Thoracic aorta (tissue), 2 donors: ENCODE data around the gene TTF2. TPM values are rescaled to one million over a fixed set of nuclear protein-coding genes. Genes with fewer than 3 reads are reported as not detected.

Source experiments
- ATAC-seq: fragments of 150-250 bp; one replicate; pipeline ENCODE4 v1.8.0; 2017; ENCODE audit warnings: low read depth; ENCODE audit not compliant: insufficient number of reproducible peaks, low FRiP score
- DNase-seq: peaks from one replicate; pipeline ENCODE4 v3.0.0-alpha.2; 2020; ENCODE audit warnings: low spot score
- H3K27ac ChIP-seq, 2 donors: fragments of 200-600 bp; sonication (generic); 1 replicate in 1 of 2; 2 replicates in 1 of 2; pipeline ENCODE4 v1.5.1; 2016; ENCODE audit warnings: mild to moderate bottlenecking in 2 of 2, moderate library complexity in 2 of 2
- H3K27me3 ChIP-seq: fragments of 200-600 bp; sonication (generic); replicated peaks from 2 replicates; pipeline ENCODE4 v1.6.0; 2016; ENCODE audit warnings: mild to moderate bottlenecking; ENCODE audit not compliant: insufficient read depth
- H3K36me3 ChIP-seq: fragments of 200-600 bp; sonication (generic); one replicate; pipeline ENCODE4 v1.5.1; 2016
- H3K4me1 ChIP-seq, 2 donors: fragments of 200-600 bp; sonication (generic); 1 replicate in 1 of 2; 2 replicates in 1 of 2; pipeline versions ENCODE4 v1.5.1 to v1.6.0; 2016; ENCODE audit warnings: low read depth in 2 of 2, mild to moderate bottlenecking in 1 of 2; ENCODE audit not compliant: control insufficient read depth in 1 of 2
- H3K4me3 ChIP-seq: fragments of 200-600 bp; sonication (generic); 2 replicates; pipeline ENCODE4 v1.5.1; 2016; ENCODE audit warnings: mild to moderate bottlenecking
- H3K9me3 ChIP-seq: fragments of 200-600 bp; sonication (generic); 2 replicates; pipeline ENCODE4 v1.5.1; 2016
- CTCF ChIP-seq: fragments of 200-600 bp; sonication (generic); IDR thresholded peaks from one replicate; pipeline ENCODE4 v1.5.1; 2019; ENCODE audit warnings: antibody characterized with exemption
- total RNA-seq, 2 donors: library from RNA; depleted of rRNA; stranded (reverse); fragments of >200 nt; gene quantifications; one replicate each; pipeline versions ENCODE4 v1.1.0 to v1.2.3, GENCODE V29; 2016

Gene TTF2
- 10 to 100 TPM; 28.8 to 32.1 TPM for total RNA-seq

- no peak for TF ChIP-seq CTCF
- ATAC-seq = peak; percentile 100
- H3K27ac ChIP-seq = peak within 1 kb of the TSS; percentile 76 to 88
Measured at GRCh38 chr1:117059678-117060440, at the start of gene TTF2. TSS of gene TTF2 (plus strand) at chr1:117060326. CDS start at chr1:117060347, 21 bp downstream.

GRCh38 chr1:117011334-117011733 is 48.8 kb upstream of the TTF2 start:
- Histone ChIP-seq H3K4me1 (no peaks in the 10 kb centered on the region), H3K27ac (no peak overlapping the region), H3K4me3 (no peak overlapping the region), H3K27me3 (no peaks in the 10 kb centered on the region), H3K9me3 (no peaks in the 10 kb centered on the region), H3K36me3 (no peaks in the 10 kb centered on the region)
- no peak for TF ChIP-seq CTCF
- ATAC-seq = no peak
- DNase-seq = no peak

More at GRCh38 chr1:117059678-117060440, at the start of gene TTF2:
- no peaks in the 10 kb centered on the region for H3K36me3 ChIP-seq
- H3K4me1 ChIP-seq = peaks cover 5 to 10% of the 10 kb centered on the region in 2 donors
- no peaks in the 10 kb centered on the region for H3K27me3 ChIP-seq
- H3K4me3 ChIP-seq = peak within 1 kb of the TSS; percentile 100
- no peaks in the 10 kb centered on the region for H3K9me3 ChIP-seq
- DNase-seq = peak; percentile 85

GRCh38 chr1:117013309-117013858 is 46.7 kb upstream of the TTF2 start:
- H3K36me3 ChIP-seq = no peaks in the 10 kb centered on the region
- no peak overlapping the region for H3K4me3 ChIP-seq
- no peak for ATAC-seq
- TF ChIP-seq CTCF = no peak
- H3K27me3 ChIP-seq = no peaks in the 10 kb centered on the region
- no peaks in the 10 kb centered on the region for H3K4me1 ChIP-seq
- H3K27ac ChIP-seq = no peak overlapping the region
- DNase-seq = no peak
- no peaks in the 10 kb centered on the region for H3K9me3 ChIP-seq

GRCh38 chr1:117014209-117014608 is 45.9 kb upstream of the TTF2 start:
- Histone ChIP-seq H3K27ac (no peak overlapping the region), H3K9me3 (no peaks in the 10 kb centered on the region), H3K4me3 (no peak overlapping the region), H3K27me3 (no peaks in the 10 kb centered on the region), H3K36me3 (no peaks in the 10 kb centered on the region), H3K4me1 (no peaks in the 10 kb centered on the region)
- ATAC-seq (no peak), DNase-seq (no peak)
- TF ChIP-seq CTCF = no peak

- Histone ChIP-seq H3K4me3 (no peak overlapping the region), H3K9me3 (no peaks in the 10 kb centered on the region), H3K27ac (no peak overlapping the region), H3K4me1 (no peaks in the 10 kb centered on the region), H3K36me3 (no peaks in the 10 kb centered on the region), H3K27me3 (no peaks in the 10 kb centered on the region)
- TF ChIP-seq CTCF = no peak
- no peak for DNase-seq
- no peak for ATAC-seq
Measured at GRCh38 chr1:117015724-117016123, 44.4 kb upstream of the TTF2 start.
